Left lung (tissue), 10 donors: ENCODE results near the gene MPHOSPH9. TPM values are rescaled to one million over a fixed set of nuclear protein-coding genes. Genes with fewer than 3 reads are reported as not detected.
A peak's percentile ranks its signal among the peaks of the same experiment; 100 is the strongest.

ENCODE experiments used
- ATAC-seq: fragments of 200-7000 bp; cut with Tn5 transposase; one replicate; pipeline ENCODE4 v1.9.1; 2020; ENCODE audit warnings: moderate library complexity
- DNase-seq, 4 donors: peaks; one replicate each; pipeline ENCODE4 v3.0.0-alpha.2; 2013 to 2020
- H3K27ac ChIP-seq, 2 donors: fragments of 200-600 bp; sonication (generic) in 1 of 2; one replicate each; pipeline versions ENCODE4 v1.5.0 to v1.8.0; 2020 to 2021
- H3K27me3 ChIP-seq, 2 donors: fragments of 200-600 bp; sonication (generic) in 1 of 2; one replicate each; pipeline versions ENCODE4 v1.5.0 to v1.8.0; 2020 to 2021
- H3K36me3 ChIP-seq, 2 donors: fragments of 200-600 bp; sonication (generic) in 1 of 2; one replicate each; pipeline versions ENCODE4 v1.5.0 to v1.8.0; 2020 to 2021
- H3K4me1 ChIP-seq, 2 donors: fragments of 200-600 bp; one replicate each; pipeline ENCODE4 v1.8.0; 2021
- H3K4me3 ChIP-seq, 2 donors: fragments of 200-600 bp; sonication (generic) in 1 of 2; one replicate each; pipeline versions ENCODE4 v1.5.0 to v1.8.0; 2020 to 2021; ENCODE audit warnings: mild to moderate bottlenecking in 1 of 2
- H3K9me3 ChIP-seq, 2 donors: fragments of 200-600 bp; sonication (generic) in 1 of 2; one replicate each; pipeline versions ENCODE4 v1.5.0 to v1.8.0; 2020 to 2021
- intact Hi-C, 2 donors: fragments of 100-400 bp; cut with DNase I; formaldehyde crosslinking; loops; one replicate each; pipeline versions ENCODE4 v1.11.2 to v1.14.2; 2022
- polyA plus RNA-seq, 6 donors: library from polyadenylated mRNA; unstranded; fragments of 120-200 nt; gene quantifications; one replicate each; pipeline ENCODE4 v1.2.1, GENCODE V29; 2013; ENCODE audit not compliant: insufficient read length in 6 of 6
- total RNA-seq, 2 donors: library from RNA; stranded (reverse); fragmentation: NEBNext Ultra II Directional; extraction: Animal tissue kit (Norgen Biotek cat#: 25700); gene quantifications; one replicate each; pipeline ENCODE4 v1.2.1, GENCODE V29; 2021
- TF ChIP-seq, protein P1 (sequence below), 2 donors: fragments of 200-600 bp; sonication (generic) in 1 of 2; IDR thresholded peaks; one replicate each; pipeline versions ENCODE4 v1.5.0 to v1.8.0; 2021; ENCODE audit warnings: antibody characterized with exemption in 2 of 2
- donor health status: DM: no; HTN: yes; CAD: no.
- donor health status: DM: no; HTN: no; CAD: no.

The MPHOSPH9 gene
- total and polyA plus RNA-seq, 8 donors, result 27.6 to 46.7 (median 35.6) TPM

DNA sequence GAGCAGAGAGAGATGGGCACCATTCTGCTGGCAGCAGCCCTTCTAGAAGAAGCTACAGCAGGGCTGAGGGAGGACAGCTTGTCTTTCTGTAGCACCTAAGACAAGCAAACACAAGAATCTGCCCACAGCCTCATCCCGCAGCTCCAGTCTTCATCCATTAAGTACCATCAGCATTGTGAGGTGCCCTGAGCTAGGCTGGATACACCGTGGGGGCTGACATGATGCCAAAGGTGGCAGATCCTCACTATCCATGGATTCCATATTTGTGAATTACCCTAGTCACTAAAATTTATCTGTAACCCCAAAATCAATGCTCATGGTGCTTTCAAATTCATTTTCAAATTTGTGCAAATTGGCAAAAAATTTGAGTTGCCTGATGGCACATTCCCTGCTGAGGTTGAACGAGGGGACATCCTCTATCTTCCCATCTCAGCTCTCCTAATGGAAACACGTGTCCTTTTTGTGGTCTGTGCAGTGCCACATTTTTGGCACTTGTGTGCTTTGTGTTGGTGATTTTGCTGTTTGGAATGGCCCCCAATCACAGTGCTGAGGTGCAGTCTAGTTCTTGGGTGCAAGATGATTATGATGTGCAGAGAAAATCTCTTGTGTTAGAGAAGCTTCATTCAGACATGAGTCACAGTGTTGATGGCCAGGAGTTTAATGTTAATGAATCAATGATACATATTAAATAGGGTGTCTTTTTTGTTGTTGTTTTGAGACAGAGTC, 89.0 kb downstream of the MPHOSPH9 start:
- H3K27me3 ChIP-seq, result no peaks in the 10 kb centered on the region
- no peaks in the 10 kb centered on the region for H3K9me3 ChIP-seq
- DNase-seq (no peak), ATAC-seq (no peak)
- H3K4me3 ChIP-seq, result no peak overlapping the region
- TF ChIP-seq, protein P1, sequence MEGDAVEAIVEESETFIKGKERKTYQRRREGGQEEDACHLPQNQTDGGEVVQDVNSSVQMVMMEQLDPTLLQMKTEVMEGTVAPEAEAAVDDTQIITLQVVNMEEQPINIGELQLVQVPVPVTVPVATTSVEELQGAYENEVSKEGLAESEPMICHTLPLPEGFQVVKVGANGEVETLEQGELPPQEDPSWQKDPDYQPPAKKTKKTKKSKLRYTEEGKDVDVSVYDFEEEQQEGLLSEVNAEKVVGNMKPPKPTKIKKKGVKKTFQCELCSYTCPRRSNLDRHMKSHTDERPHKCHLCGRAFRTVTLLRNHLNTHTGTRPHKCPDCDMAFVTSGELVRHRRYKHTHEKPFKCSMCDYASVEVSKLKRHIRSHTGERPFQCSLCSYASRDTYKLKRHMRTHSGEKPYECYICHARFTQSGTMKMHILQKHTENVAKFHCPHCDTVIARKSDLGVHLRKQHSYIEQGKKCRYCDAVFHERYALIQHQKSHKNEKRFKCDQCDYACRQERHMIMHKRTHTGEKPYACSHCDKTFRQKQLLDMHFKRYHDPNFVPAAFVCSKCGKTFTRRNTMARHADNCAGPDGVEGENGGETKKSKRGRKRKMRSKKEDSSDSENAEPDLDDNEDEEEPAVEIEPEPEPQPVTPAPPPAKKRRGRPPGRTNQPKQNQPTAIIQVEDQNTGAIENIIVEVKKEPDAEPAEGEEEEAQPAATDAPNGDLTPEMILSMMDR (IDR thresholded peaks at IDR 0.05), result no peak
- H3K4me1 ChIP-seq, result peaks cover 33 to 65% of the 10 kb centered on the region in 2 donors
- intact Hi-C loops, result no loop called here
- H3K27ac ChIP-seq, result peak overlapping the region; percentile 76 to 86
- H3K36me3 ChIP-seq, result no peaks in the 10 kb centered on the region

DNA sequence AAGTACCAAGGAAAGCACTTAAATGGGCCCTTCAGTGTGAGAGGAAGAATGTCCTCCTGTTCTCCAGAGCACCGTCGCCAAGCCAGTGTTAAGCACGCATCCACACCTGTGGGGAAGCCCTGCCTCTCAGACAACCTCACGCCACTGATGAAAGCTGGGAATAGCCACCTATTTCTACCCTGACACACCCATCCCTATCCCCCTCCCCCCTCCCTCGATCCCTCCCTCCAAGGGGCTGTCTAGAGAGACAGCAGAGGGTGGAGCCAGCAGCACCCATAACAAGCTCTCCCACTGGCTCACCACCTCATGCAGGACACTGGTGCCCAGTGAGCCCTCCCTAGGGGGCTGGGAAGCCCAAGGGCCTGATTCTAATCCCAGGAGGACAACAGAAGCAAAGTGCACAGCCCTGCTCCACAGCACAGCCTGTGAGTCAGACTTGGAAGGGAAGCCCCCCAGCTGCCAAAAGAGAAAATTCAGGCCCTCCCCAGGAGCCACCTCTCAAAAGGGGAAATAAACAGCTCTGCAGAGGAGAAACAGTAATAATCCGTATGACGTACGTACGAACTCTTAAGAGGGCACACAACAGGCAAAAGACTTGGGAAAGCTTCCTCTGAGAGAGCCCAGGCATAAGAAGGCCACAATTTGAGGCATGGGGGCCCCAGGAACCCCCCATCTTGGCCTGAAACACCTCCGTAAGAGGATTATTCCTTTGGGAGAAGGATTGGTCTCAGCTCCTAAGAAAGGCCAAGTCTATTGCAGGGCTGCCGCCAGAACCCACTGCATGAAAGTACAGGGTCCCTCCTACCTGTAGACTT, 89.8 kb downstream of the MPHOSPH9 start:
- Histone ChIP-seq H3K4me1 (peaks cover 33 to 62% of the 10 kb centered on the region in 2 donors), H3K27me3 (no peaks in the 10 kb centered on the region), H3K9me3 (no peaks in the 10 kb centered on the region), H3K27ac (peak overlapping the region; percentile 76 to 86), H3K36me3 (no peaks in the 10 kb centered on the region), H3K4me3 (no peak overlapping the region)
- TF ChIP-seq, protein P1 (IDR thresholded peaks at IDR 0.05), result no peak
- peak in 2 of 4 donors; percentile 76 to 83 for DNase-seq
- ATAC-seq, result peak; percentile 81
- intact Hi-C loops, result no loop called here

DNA sequence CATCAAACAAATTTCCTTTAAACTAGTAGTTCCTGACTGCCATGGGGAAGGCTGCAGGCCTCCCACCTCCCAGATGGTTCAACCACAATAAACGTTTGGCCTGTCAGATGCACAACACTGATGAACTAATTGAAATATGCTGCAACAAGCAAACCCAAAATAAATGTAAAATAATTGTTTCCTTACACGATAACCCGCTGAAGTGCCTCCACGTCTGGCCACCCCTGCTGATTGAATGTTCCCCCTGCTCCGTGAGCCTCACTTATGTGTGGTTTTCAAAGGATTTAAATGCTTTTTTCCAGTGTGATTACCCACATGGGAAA, 90.5 kb downstream of the MPHOSPH9 start:
- Histone ChIP-seq H3K4me3 (no peak overlapping the region), H3K27ac (peak overlapping the region; percentile 76 to 86), H3K36me3 (no peaks in the 10 kb centered on the region), H3K4me1 (peaks cover 33 to 56% of the 10 kb centered on the region in 2 donors), H3K9me3 (no peaks in the 10 kb centered on the region), H3K27me3 (no peaks in the 10 kb centered on the region)
- intact Hi-C loops, result no loop called here
- no peak for DNase-seq
- no peak for ATAC-seq
- TF ChIP-seq, protein P1 (IDR thresholded peaks at IDR 0.05), result no peak

- TF ChIP-seq, protein P1 (IDR thresholded peaks at IDR 0.05), result no peak
- DNase-seq (peak in 1 of 4 donors; percentile 72), ATAC-seq (peak; percentile 71)
- Histone ChIP-seq H3K4me1 (peaks cover 33 to 55% of the 10 kb centered on the region in 2 donors), H3K9me3 (no peaks in the 10 kb centered on the region), H3K27ac (peak overlapping the region; percentile 76 to 86), H3K36me3 (no peaks in the 10 kb centered on the region), H3K4me3 (no peak overlapping the region), H3K27me3 (no peaks in the 10 kb centered on the region)
- intact Hi-C loops, result no loop called here
These were observed 91.1 kb downstream of the MPHOSPH9 start for GRCh38 chr12:123141615-123142517.
